HUES64 (cell line): Measurements from ENCODE around the gene NFKBIB.
A peak's percentile ranks its signal among the peaks of the same experiment; 100 is the strongest.
"Not testable (repeated sequence)": the region's sequence is repeated elsewhere in the genome, so short reads cannot be mapped to it uniquely, and the experiment has no call there.

Source experiments
- H3K27ac ChIP-seq: 2 replicates; pipeline ENCODE4 v1.7.0; 2013; ENCODE audit warnings: low read depth, low read length, inconsistent platforms
- H3K27me3 ChIP-seq: 2 replicates; pipeline ENCODE4 v1.6.1; 2013; ENCODE audit warnings: mild to moderate bottlenecking, low read length; ENCODE audit not compliant: insufficient read depth
- H3K36me3 ChIP-seq: 2 replicates; pipeline ENCODE4 v1.6.1; 2013; ENCODE audit warnings: mild to moderate bottlenecking, low read length; ENCODE audit not compliant: insufficient read depth
- H3K4me1 ChIP-seq: 2 replicates; pipeline ENCODE4 v1.6.1; 2013; ENCODE audit warnings: mild to moderate bottlenecking, low read length, moderate library complexity; ENCODE audit not compliant: insufficient read depth
- H3K4me3 ChIP-seq: 2 replicates; pipeline ENCODE4 v1.5.1; 2013; ENCODE audit warnings: mild to moderate bottlenecking, low read length, moderate library complexity
- H3K9ac ChIP-seq: 2 replicates; pipeline ENCODE4 v1.6.1; 2013; ENCODE audit warnings: mild to moderate bottlenecking, low read depth, low read length
- H3K9me3 ChIP-seq: 2 replicates; pipeline ENCODE4 v1.6.1; 2013; ENCODE audit warnings: low read depth, low read length; ENCODE audit not compliant: insufficient read depth
- WGBS: fragments of 150-250, 120-280 bp; methylation state at CpG from one replicate; pipeline ENCODE4 v1.1.7; 2013; ENCODE audit warnings: missing lambda C conversion rate; 5-methylcytosine and 5-hydroxymethylcytosine counted together

The NFKBIB gene

DNA sequence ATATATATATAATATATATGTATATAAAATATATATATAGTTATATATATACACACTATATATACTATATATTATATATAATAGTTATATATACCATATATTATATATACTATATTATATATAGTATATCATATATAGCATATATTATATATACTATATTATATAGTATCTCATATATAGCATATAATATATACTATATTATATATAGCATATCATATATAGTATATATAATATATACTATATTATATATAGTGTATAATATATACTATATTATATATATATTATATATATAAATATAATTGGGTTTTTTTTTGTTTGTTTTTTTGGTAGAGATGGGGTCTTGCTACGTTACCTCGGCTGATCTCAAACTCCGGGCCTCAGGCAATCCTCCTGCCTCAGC is 38.4 kb upstream of the NFKBIB start:
- Histone ChIP-seq H3K9ac (no peak overlapping the region), H3K27me3 (no peaks in the 10 kb centered on the region), H3K27ac (no peak overlapping the region), H3K36me3 (no peaks in the 10 kb centered on the region), H3K4me1 (no peaks in the 10 kb centered on the region), H3K9me3 (peaks cover 8% of the 10 kb centered on the region; the same call in 1 of the 2 replicates), H3K4me3 (no peak overlapping the region)
- WGBS, result 98% methylated on average over 3 of the region's 3 CpGs

DNA sequence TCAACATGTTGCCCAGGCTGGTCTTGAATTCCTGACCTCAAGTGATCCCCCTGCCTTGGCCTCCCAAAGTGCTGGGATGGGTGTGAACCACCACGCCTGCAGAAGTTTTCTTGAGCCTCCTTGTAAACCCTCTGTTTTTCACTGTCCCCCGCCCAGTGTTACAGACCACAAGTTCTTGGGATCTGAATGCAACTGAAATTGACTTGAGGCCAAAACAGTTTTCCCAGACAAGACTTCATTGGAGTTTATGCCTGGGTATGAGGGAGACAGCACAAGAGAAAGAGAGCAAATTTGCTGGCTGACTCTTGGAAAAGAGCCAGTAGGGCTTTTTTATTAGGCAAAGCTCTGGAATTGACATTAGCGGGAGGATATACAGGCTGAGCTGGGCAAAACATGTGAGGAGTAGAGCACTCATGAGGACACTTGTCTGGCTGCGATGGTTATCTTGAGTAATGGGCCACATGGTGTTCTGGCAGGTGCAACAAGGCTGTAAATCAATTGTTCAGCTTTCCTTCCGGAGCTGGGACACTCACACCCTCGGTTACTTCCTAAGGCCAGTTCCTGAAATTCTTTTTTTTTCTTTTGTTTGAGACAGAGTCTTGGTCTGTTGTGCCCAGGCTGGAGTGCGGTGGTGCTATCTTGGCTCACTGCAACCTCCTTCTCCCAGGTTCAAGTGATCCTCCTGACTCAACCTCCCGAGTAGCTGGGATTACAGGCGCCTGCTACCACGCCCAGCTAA is 37.3 kb upstream of the NFKBIB start:
- H3K4me3 ChIP-seq, result no peak overlapping the region
- no peak overlapping the region for H3K27ac ChIP-seq
- no peak overlapping the region for H3K9ac ChIP-seq
- WGBS, result 91% methylated on average over 10 of the region's 10 CpGs
- no peaks in the 10 kb centered on the region for H3K36me3 ChIP-seq
- no peaks in the 10 kb centered on the region for H3K4me1 ChIP-seq
- H3K9me3 ChIP-seq, result no peaks in the 10 kb centered on the region
- no peaks in the 10 kb centered on the region for H3K27me3 ChIP-seq

DNA sequence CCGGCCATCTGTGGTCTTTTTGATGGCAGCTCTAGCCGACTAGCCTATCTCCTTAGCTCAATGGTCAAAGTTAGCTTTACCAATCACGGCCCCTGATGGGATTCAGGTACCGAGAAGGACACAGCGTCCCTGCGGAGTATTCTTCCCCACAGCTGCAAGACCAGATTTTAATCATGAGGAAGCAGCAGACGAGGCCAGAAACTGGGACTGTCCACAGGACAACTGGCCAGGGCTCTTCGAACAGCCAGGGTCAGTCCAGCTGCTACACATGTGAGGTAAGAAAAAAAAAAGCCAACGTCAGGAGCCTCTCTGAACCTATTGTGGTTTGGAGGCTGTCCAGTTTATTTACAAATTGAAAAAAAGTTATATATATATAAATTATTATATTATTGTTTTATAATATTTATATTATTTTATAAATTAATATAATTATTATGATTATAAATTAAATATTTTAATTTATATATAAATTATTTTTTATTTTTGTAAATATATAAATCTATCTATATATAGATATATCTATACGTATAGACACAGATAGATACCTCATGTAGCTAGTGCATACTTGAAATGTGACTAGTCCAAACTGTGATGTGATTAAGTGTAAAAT is 32.5 kb upstream of the NFKBIB start:
- no peak overlapping the region for H3K27ac ChIP-seq
- no peak overlapping the region for H3K4me3 ChIP-seq
- peaks cover 21% of the 10 kb centered on the region for H3K27me3 ChIP-seq
- no peaks in the 10 kb centered on the region for H3K4me1 ChIP-seq
- 94% methylated on average over 9 of the region's 10 CpGs for WGBS
- H3K36me3 ChIP-seq, result no peaks in the 10 kb centered on the region
- no peaks in the 10 kb centered on the region for H3K9me3 ChIP-seq
- no peak overlapping the region for H3K9ac ChIP-seq

DNA sequence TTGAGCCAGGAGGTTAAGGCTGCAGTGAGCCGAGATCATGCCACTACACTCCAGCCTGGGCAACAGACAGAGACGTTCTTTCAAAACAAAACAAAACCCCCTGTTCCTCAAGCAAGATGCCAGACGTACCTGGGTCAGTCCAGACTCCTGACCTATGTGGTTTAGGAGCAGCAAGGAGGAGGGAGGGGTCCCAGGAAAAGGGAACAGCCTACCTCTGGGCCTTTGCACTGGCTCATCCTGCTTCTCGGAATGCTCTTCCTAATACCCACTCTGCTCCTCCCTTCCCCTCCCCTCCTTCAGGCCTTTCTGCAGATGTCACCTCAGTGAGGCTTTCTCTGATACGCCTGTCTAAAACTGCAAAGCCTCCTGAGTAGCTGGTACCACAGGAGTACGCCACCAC is 31.2 kb upstream of the NFKBIB start:
- H3K27ac ChIP-seq, result no peak overlapping the region
- H3K4me1 ChIP-seq, result no peaks in the 10 kb centered on the region
- no peaks in the 10 kb centered on the region for H3K9me3 ChIP-seq
- H3K36me3 ChIP-seq, result no peaks in the 10 kb centered on the region
- H3K4me3 ChIP-seq, result no peak overlapping the region
- 91% methylated on average over 6 of the region's 6 CpGs for WGBS
- H3K9ac ChIP-seq, result no peak overlapping the region
- H3K27me3 ChIP-seq, result peaks cover 21% of the 10 kb centered on the region

DNA sequence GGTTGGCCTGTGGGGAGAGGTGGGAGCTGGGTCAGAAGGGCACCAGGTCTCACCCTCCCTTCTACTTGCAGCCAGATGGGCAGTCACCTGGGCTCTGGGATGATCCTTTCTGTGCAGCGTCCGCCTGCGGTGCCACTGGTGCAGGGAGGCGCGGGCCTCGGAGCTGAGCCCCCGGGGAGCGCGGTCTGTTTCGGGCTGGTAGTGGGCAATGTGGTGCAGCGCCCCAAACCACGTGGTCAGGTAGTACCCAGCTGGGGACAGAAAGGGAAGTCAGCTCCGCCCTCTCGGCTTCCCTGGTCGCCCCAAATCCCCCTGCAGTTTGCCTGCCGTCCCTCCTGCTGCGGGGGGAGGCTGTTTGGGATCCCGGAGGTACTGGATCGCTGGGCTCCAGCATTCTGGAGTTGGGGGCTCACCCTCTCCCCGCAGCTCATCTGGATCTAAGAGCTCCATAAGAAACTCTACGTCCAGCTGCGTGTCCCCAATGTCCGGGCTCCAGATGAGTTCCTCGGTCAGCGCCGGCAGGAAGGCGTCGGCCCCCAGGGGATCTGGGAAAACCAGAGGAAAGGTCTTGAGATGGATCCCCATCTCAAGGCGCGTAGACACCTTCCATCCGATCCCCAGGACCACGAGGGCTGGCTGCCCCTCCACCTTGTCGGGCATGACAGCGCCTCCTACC is 30.5 kb upstream of the NFKBIB start:
- Histone ChIP-seq H3K36me3 (no peaks in the 10 kb centered on the region), H3K4me3 (peak overlapping the region; percentile 52), H3K9me3 (no peaks in the 10 kb centered on the region), H3K27ac (no peak overlapping the region), H3K4me1 (no peaks in the 10 kb centered on the region), H3K9ac (peak overlapping the region; percentile 15; the same call in 1 of the 2 replicates), H3K27me3 (peaks cover 21% of the 10 kb centered on the region)
- 50% methylated on average over 34 of the region's 34 CpGs for WGBS

DNA sequence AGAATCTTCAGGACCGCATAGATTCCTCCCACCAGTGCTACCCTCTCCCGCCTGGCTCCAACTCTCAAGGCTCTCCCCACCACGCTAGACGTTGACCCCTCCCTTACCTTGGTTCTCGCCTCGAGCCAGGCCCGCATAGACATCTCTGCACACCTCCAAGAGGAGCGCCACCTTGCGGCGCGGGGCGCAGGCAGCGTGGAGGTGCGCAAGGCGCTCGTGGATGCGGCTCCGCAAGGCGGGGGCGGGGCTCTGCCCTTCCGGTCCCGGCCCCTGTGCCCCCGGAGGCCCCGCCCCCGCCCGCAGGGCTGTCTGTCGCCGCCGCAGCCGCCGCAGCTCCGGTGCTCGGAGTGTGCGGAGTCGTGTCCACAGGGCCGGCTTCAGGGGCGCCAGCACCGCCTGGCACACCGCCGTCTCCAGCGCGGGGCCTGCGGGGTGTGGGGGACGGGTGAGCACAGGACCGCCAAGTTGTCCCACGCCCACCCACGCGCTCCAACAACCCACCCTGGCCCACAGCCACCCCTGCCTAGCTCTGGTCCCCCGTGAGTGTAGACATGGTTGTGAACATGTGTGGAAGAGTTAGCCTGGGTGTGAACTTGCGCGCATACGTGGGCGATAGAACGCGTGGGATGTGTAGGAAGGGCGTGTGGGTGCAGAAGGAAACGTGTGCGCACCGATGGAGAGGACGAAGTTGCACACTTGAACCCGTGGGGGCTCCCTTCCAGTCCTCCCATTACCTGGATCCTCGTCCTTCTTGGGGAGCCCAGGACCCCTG is 29.7 kb upstream of the NFKBIB start:
- Histone ChIP-seq H3K4me1 (no peaks in the 10 kb centered on the region), H3K27ac (no peak overlapping the region), H3K9ac (peak overlapping the region; percentile 15; the same call in 1 of the 2 replicates), H3K9me3 (no peaks in the 10 kb centered on the region), H3K4me3 (peak overlapping the region; percentile 52), H3K27me3 (peaks cover 21% of the 10 kb centered on the region), H3K36me3 (no peaks in the 10 kb centered on the region)
- 24% methylated on average over 60 of the region's 62 CpGs for WGBS

DNA sequence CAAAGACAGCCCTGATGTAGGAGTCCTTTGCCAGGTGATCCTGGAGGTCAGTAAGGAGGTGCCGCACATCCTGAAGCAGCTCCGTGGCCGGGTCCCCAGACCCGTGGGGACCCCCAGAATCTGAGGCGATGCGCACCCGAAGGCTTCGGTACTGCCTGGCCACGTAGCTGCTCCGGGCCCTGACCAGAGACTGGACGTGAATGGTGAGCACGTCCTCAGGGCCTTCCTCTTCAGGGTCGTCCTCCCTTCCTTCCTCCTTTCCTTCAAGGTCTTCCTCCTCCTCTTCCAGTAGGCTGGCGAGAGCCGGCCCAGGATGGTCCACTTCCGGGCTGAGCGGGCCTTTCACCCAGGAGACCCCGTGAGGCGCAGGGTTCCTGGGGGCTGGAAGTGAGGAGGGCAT is 29.2 kb upstream of the NFKBIB start:
- no peak overlapping the region for H3K9ac ChIP-seq
- 85% methylated on average over 19 of the region's 19 CpGs for WGBS
- H3K27ac ChIP-seq, result no peak overlapping the region
- no peak overlapping the region; the same call in 1 of the 2 replicates for H3K4me3 ChIP-seq
- H3K27me3 ChIP-seq, result peaks cover 21% of the 10 kb centered on the region
- no peaks in the 10 kb centered on the region for H3K9me3 ChIP-seq
- no peaks in the 10 kb centered on the region for H3K4me1 ChIP-seq
- no peaks in the 10 kb centered on the region for H3K36me3 ChIP-seq

DNA sequence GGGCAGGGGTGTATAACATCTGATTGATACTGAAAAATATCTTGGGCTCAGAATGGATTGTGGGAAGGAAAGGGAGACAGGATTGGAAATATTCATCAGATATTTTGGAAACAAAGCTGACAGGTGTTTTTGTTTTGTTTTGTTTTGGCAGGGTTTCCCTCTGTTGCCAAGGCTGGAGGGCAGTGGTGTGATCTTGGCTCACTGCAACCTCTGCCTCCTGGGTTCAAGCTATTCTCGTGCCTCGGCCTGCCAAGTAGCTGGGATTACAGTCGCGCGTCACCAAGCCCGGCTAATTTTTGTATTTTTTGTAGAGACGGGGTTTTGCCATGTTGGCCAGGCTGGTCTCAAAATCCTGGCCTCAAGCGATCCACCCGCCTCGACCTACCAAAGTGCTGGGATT is 26.4 kb upstream of the NFKBIB start:
- not testable (repeated sequence) for H3K36me3 ChIP-seq, H3K27ac ChIP-seq, H3K9ac ChIP-seq, H3K9me3 ChIP-seq, H3K4me3 ChIP-seq, H3K4me1 ChIP-seq
- H3K27me3 ChIP-seq, result peaks cover 21% of the 10 kb centered on the region
- WGBS, result 95% methylated on average over 10 of the region's 10 CpGs

DNA sequence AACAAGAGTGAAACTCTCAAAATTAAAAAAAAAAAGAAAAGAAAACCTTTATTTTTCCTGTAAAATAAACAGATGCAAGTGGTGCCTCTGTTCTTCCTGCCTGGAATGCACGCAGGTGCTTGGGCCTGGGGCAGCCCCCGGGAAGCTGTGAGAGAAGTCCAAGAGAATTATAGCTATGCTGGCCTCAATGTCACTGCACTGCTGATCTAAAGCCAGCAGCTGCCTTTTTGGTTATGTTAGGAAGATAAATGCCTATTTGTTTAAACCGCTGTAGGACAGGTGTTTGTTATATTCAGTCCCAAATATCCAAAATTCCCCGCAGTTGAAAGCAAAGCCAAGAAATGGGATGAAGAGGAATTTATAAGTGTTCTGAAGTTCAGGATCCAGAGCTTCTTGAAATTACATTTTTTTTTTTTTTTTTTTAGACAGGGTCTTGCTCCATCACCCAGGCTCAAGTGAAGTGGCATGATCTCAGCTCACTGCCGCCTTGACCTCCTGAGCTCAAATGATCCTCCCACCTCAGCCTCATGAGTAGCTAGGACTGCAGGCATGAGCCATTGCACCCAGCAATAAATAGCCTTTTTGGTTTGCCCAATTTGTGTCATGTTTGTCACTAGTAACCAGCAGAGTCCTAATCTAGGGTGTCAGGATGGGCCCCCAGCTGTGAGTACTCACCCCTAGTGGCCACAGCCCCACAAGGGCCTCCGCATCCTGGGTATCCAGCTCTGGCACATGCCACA is 23.9 kb upstream of the NFKBIB start:
- Histone ChIP-seq H3K9me3 (no peaks in the 10 kb centered on the region), H3K4me3 (no peak overlapping the region), H3K4me1 (peaks cover 10% of the 10 kb centered on the region; the same call in 1 of the 2 replicates), H3K9ac (no peak overlapping the region), H3K27ac (no peak overlapping the region), H3K36me3 (no peaks in the 10 kb centered on the region), H3K27me3 (0 out of 2 replicates have a peak, but pooled peaks cover 2% of the 10 kb centered on the region)
- WGBS, result 85% methylated on average over 6 of the region's 6 CpGs

DNA sequence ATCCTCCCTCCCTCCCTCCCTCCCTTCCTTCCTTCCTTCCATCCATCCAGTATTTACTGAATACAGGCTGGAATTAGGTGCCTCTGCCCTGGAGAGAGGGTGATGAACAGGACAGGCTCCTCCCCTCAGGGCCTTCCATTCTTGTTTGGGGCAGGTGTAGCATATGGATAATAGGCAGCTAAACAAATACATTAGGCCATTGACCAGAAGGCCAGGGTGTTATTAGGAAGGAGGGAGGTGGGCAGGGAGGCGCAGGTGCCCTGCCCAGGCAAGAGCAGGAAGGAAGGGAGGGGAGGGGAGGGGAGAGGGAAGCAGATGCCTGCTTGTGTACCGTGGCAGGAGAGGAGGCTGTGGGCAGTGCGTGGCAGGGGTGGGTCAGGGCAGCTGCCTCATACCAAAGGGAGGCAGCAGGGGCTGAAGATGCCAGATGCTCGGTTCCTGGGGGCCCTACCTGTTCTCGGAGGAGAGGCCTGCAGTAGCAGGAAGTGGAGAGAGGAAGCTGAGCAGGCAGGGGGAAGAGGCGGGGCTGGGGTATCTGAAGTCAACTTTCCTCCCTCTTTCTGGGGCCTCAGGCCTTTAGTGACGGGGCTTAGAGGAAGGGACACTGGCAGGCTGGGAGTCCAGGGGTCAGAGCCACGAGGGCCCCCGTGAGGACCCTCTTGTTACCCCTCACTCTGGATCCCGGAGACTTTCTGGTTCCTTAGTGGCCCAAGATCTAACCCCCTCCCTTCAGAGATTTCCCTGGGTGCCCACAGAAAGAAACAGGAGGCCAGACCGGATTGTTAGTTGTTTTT is 21.8 kb upstream of the NFKBIB start, which contains the start of gene RINL:
TSS of gene RINL (minus strand) at position 495 of the 794 bp plus-strand sequence. CDS start 1,533 bp downstream, outside the sequence.
- Histone ChIP-seq H3K36me3 (no peaks in the 10 kb centered on the region), H3K4me1 (peaks cover 10% of the 10 kb centered on the region; the same call in 1 of the 2 replicates), H3K9ac (0 out of 2 replicates have a peak within 1 kb of the TSS, but pooled peaks have one; percentile 24), H3K27ac (no peak within 1 kb of the TSS), H3K27me3 (no peaks in the 10 kb centered on the region), H3K4me3 (no peak within 1 kb of the TSS), H3K9me3 (no peaks in the 10 kb centered on the region)
- 66% methylated on average over 11 of the region's 11 CpGs for WGBS
